Sigmoid colon (tissue), 4 donors: ENCODE results near the gene GMIP.

Experiments used
- EP300 ChIP-seq, 4 donors: sonication (generic); formaldehyde crosslinking; IDR thresholded peaks; one replicate each; pipeline ENCODE4 v1.6.1; 2017; ENCODE audit warnings: antibody characterized with exemption in 4 of 4
- POLR2A ChIP-seq, 2 donors: fragments of 450-650 bp; IDR thresholded peaks; one replicate each; pipeline ENCODE4 v1.6.1; 2016; ENCODE audit warnings: antibody characterized with exemption in 2 of 2, mild to moderate bottlenecking in 2 of 2, moderate library complexity in 2 of 2
- POLR2AphosphoS5 ChIP-seq, 4 donors: sonication (generic); formaldehyde crosslinking; IDR thresholded peaks; one replicate each; pipeline ENCODE4 v1.6.1; 2017; ENCODE audit warnings: antibody characterized with exemption in 4 of 4
- TF ChIP-seq, protein P1 (sequence below), 4 experiments: fragments of 450-650 bp in 3 of 4; fragments of 200-600 bp in 1 of 4; IDR thresholded peaks; one replicate each; pipeline ENCODE4 v1.5.1; 2016 to 2019; ENCODE audit warnings: antibody characterized with exemption in 4 of 4, mild to moderate bottlenecking in 3 of 4, moderate library complexity in 2 of 4

DNA sequence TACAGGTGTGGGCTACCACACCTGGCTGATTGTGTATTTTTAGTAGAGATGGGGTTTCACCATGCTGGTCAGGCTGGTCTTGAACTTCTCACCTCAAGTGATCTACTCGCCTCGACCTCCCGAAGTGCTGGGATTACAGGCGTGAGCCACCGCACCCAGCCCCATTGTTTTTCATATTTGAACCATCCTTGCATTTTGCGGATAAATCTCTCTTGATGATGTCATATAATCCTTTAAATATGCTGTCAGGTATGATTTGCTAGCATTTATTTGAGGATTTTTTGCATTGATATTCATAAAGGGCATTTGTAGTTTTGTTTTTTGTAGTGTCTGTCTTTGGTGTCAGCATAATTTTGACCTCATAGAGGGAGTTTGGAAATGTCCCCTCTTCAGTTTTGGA, 30.9 kb upstream of the GMIP start:
- no peak for TF ChIP-seq EP300 (IDR thresholded peaks at IDR 0.05)
- TF ChIP-seq POLR2A (IDR thresholded peaks at IDR 0.05), result no peak
- TF ChIP-seq, protein P1, sequence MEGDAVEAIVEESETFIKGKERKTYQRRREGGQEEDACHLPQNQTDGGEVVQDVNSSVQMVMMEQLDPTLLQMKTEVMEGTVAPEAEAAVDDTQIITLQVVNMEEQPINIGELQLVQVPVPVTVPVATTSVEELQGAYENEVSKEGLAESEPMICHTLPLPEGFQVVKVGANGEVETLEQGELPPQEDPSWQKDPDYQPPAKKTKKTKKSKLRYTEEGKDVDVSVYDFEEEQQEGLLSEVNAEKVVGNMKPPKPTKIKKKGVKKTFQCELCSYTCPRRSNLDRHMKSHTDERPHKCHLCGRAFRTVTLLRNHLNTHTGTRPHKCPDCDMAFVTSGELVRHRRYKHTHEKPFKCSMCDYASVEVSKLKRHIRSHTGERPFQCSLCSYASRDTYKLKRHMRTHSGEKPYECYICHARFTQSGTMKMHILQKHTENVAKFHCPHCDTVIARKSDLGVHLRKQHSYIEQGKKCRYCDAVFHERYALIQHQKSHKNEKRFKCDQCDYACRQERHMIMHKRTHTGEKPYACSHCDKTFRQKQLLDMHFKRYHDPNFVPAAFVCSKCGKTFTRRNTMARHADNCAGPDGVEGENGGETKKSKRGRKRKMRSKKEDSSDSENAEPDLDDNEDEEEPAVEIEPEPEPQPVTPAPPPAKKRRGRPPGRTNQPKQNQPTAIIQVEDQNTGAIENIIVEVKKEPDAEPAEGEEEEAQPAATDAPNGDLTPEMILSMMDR (IDR thresholded peaks at IDR 0.05), result no peak
- no peak for TF ChIP-seq POLR2AphosphoS5 (IDR thresholded peaks at IDR 0.05)
